PFSK-1 (cell line): ENCODE data around the gene OSBPL3.

Experiments
- FOXP2 ChIP-seq: optimal IDR thresholded peaks from 2 replicates; pipeline ENCODE3; 2011; ENCODE audit warnings: borderline replicate concordance, control low read depth, inconsistent platforms; ENCODE audit not compliant: insufficient read depth; ENCODE audit errors: extremely low read length, extremely low read depth
- POLR2AphosphoS5 ChIP-seq: IDR thresholded peaks from 2 replicates; pipeline ENCODE4 v1.6.1; 2012; ENCODE audit warnings: low read depth, mild to moderate bottlenecking, control low read depth, low read length, moderate library complexity
- REST ChIP-seq, 2 experiments: IDR thresholded peaks; 2 replicates each; pipeline versions ENCODE4 v1.6.1 to v1.8.0; 2011 to 2012; ENCODE audit warnings: low read depth in 2 of 2, low read length in 2 of 2, control low read depth in 1 of 2, inconsistent platforms in 1 of 2, mild to moderate bottlenecking in 1 of 2, moderate library complexity in 1 of 2; ENCODE audit not compliant: insufficient read depth in 1 of 2
- SIN3A ChIP-seq: IDR thresholded peaks from 2 replicates; pipeline ENCODE4 v1.6.1; 2012; ENCODE audit warnings: mild to moderate bottlenecking, low read length, moderate library complexity, borderline replicate concordance; ENCODE audit not compliant: insufficient read depth
- TAF1 ChIP-seq: IDR thresholded peaks from 2 replicates; pipeline ENCODE4 v1.6.1; 2012; ENCODE audit warnings: low read length, control low read depth, borderline replicate concordance; ENCODE audit not compliant: insufficient read depth

Gene OSBPL3

GRCh38 chr7:24921362-24921679 lies 58.7 kb downstream of the OSBPL3 start:
- TF ChIP-seq TAF1, result no peak
- no peak for TF ChIP-seq POLR2AphosphoS5
- no peak for TF ChIP-seq SIN3A
- no peak for TF ChIP-seq REST (IDR thresholded peaks at IDR 0.05; ENCODE audit: insufficient read depth in 1 of 2, low read depth in 2 of 2, low read length in 2 of 2)
- no peak for TF ChIP-seq FOXP2

- TF ChIP-seq POLR2AphosphoS5 (no peak), SIN3A (no peak), FOXP2 (no peak), TAF1 (no peak), REST (IDR thresholded peaks at IDR 0.05; ENCODE audit: insufficient read depth in 1 of 2, low read depth in 2 of 2, low read length in 2 of 2) (no peak)
Measured at GRCh38 chr7:24920451-24921361, 59.3 kb downstream of the OSBPL3 start.

GRCh38 chr7:24917510-24918239 lies 62.3 kb downstream of the OSBPL3 start:
- TF ChIP-seq FOXP2, result no peak
- TF ChIP-seq POLR2AphosphoS5, result no peak
- no peak for TF ChIP-seq SIN3A
- TF ChIP-seq TAF1, result no peak

- no peak for TF ChIP-seq REST (IDR thresholded peaks at IDR 0.05; ENCODE audit: insufficient read depth in 1 of 2, low read depth in 2 of 2, low read length in 2 of 2)
- no peak for TF ChIP-seq TAF1
- TF ChIP-seq POLR2AphosphoS5, result no peak
- TF ChIP-seq FOXP2, result no peak
- no peak for TF ChIP-seq SIN3A
Measured at GRCh38 chr7:24916463-24917040, 63.4 kb downstream of the OSBPL3 start.

- TF ChIP-seq FOXP2 (no peak), REST (IDR thresholded peaks at IDR 0.05; ENCODE audit: insufficient read depth in 1 of 2, low read depth in 2 of 2, low read length in 2 of 2) (no peak), TAF1 (no peak), POLR2AphosphoS5 (no peak), SIN3A (no peak)
Measured at GRCh38 chr7:24914465-24914859, 65.5 kb downstream of the OSBPL3 start.
